GM21390 (cell line): ENCODE data around the gene KCNQ4.

Experiments
- ATAC-seq: cut with Tn5 transposase; IDR thresholded peaks from one replicate; pipeline ENCODE4 v1.9.1; 2021; ENCODE audit not compliant: unreplicated experiment

Gene KCNQ4

GRCh38 chr1:40776236-40777072 is 7.1 kb upstream of the KCNQ4 start:
- no peak for ATAC-seq

- no peak for ATAC-seq
These were observed 6.2 kb upstream of the KCNQ4 start for GRCh38 chr1:40777224-40777970.

GRCh38 chr1:40780678-40781607 is 2.6 kb upstream of the KCNQ4 start:
- ATAC-seq: no peak

GRCh38 chr1:40781608-40781971 is 2.0 kb upstream of the KCNQ4 start:
- ATAC-seq: no peak

GRCh38 chr1:40782371-40782956 is 1.1 kb upstream of the KCNQ4 start:
- no peak for ATAC-seq

GRCh38 chr1:40784141-40784770 is 669 bp downstream of the KCNQ4 start:
- no peak for ATAC-seq

GRCh38 chr1:40784771-40785151 is 1.2 kb downstream of the KCNQ4 start:
- no peak for ATAC-seq

GRCh38 chr1:40785446-40785845 is 1.9 kb downstream of the KCNQ4 start:
- ATAC-seq: no peak

- no peak for ATAC-seq
These were observed 2.8 kb downstream of the KCNQ4 start for GRCh38 chr1:40786171-40786994.

- no peak for ATAC-seq
These were observed 3.6 kb downstream of the KCNQ4 start for GRCh38 chr1:40786995-40787705.

GRCh38 chr1:40787737-40788560 is 4.4 kb downstream of the KCNQ4 start:
- no peak for ATAC-seq

- ATAC-seq: no peak
These were observed 5.2 kb downstream of the KCNQ4 start for GRCh38 chr1:40788561-40789341.

GRCh38 chr1:40789342-40789598 is 5.7 kb downstream of the KCNQ4 start:
- ATAC-seq: no peak

GRCh38 chr1:40789661-40790430 is 6.3 kb downstream of the KCNQ4 start:
- ATAC-seq: no peak

GRCh38 chr1:40792036-40792435 is 8.4 kb downstream of the KCNQ4 start:
- ATAC-seq: no peak

- no peak for ATAC-seq
These were observed 10.0 kb downstream of the KCNQ4 start for GRCh38 chr1:40793617-40794016.

GRCh38 chr1:40794048-40794447 is 10.5 kb downstream of the KCNQ4 start:
- no peak for ATAC-seq
